Measurements from ENCODE around the gene NEURL1B.
A peak's percentile ranks its signal among the peaks of the same experiment; 100 is the strongest.

DNA sequence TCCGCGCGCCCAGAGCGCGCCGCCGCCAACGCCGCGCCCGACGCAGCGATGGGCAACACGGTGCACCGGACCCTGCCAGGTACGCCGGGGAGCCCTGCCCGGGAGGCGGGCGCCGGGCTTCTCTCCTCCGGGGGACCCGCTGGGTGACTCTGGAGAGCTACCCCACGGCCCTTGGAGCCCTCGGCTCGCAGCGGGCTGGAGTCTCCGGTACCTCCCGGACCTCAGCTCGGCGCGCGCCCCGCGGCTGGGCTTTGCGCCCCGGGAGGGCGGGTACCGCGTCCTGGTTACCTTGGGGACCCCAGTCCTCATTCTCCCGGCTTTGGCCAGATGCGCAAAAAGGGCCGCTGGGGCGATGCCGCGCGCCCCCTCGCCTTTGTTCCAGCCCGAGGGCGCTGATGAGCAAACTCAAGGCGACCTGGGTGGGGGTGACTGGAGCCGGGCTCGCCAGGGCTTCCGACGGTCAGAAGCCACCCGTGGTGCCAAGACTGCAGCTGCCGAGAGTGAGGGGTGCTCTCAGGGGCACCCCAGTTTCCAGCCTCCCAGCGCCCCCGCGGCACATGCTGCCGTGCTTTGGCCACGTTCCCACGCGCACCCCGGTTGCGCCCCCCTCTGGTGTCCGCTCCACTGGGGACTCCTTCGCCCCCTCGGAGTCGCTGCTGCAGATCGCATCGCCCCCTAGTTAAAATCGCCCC, 442 bp downstream of the NEURL1B start:
- TF ChIP-seq POLR2A (IDR thresholded peaks at IDR 0.05) (no peak), POLR2AphosphoS5 (IDR thresholded peaks at IDR 0.05; ENCODE audit: insufficient read depth in 1 of 2, low read depth in 1 of 2) (peak in 1 of 2 donors; percentile 22)
- TF ChIP-seq, protein P1, sequence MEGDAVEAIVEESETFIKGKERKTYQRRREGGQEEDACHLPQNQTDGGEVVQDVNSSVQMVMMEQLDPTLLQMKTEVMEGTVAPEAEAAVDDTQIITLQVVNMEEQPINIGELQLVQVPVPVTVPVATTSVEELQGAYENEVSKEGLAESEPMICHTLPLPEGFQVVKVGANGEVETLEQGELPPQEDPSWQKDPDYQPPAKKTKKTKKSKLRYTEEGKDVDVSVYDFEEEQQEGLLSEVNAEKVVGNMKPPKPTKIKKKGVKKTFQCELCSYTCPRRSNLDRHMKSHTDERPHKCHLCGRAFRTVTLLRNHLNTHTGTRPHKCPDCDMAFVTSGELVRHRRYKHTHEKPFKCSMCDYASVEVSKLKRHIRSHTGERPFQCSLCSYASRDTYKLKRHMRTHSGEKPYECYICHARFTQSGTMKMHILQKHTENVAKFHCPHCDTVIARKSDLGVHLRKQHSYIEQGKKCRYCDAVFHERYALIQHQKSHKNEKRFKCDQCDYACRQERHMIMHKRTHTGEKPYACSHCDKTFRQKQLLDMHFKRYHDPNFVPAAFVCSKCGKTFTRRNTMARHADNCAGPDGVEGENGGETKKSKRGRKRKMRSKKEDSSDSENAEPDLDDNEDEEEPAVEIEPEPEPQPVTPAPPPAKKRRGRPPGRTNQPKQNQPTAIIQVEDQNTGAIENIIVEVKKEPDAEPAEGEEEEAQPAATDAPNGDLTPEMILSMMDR (IDR thresholded peaks at IDR 0.05), result peak in 1 of 3 experiments; percentile 25
